ENCODE results near the gene SYMPK. TPM values are rescaled to one million over a fixed set of nuclear protein-coding genes. Genes with fewer than 3 reads are reported as not detected.

SYMPK gene
- total RNA-seq (10 to 100 TPM; 24.8 to 61.9 (median 52.2) TPM), polyA plus RNA-seq (10 to 100 TPM; 37.7 to 41.9 TPM)
- long read RNA-seq, donor 1, full-length matches to known transcripts, result 7 of 46 reads
- long read RNA-seq, donor 1, partial matches to known transcripts, result 17 of 46 reads
- long read RNA-seq, donor 1, other reads (novel, unspliced or antisense), result 22 of 46 reads
- long read RNA-seq, donor 2, full-length matches to known transcripts, result 16 of 25 reads
- long read RNA-seq, donor 2, partial matches to known transcripts, result 9 of 25 reads
- long read RNA-seq, donor 2, other reads (novel, unspliced or antisense), result 0 of 25 reads
- long read RNA-seq, donor 3, full-length matches to known transcripts, result 15 of 50 reads
- long read RNA-seq, donor 3, partial matches to known transcripts, result 19 of 50 reads
- long read RNA-seq, donor 3, other reads (novel, unspliced or antisense), result 16 of 50 reads

GRCh38 chr19:45862564-45863334 is at the start of gene SYMPK:
Gene SYMPK, minus strand, starts transcription at chr19:45863147. Its CDS starts 8,652 bp downstream, at chr19:45854495.
- TF ChIP-seq, protein P1, sequence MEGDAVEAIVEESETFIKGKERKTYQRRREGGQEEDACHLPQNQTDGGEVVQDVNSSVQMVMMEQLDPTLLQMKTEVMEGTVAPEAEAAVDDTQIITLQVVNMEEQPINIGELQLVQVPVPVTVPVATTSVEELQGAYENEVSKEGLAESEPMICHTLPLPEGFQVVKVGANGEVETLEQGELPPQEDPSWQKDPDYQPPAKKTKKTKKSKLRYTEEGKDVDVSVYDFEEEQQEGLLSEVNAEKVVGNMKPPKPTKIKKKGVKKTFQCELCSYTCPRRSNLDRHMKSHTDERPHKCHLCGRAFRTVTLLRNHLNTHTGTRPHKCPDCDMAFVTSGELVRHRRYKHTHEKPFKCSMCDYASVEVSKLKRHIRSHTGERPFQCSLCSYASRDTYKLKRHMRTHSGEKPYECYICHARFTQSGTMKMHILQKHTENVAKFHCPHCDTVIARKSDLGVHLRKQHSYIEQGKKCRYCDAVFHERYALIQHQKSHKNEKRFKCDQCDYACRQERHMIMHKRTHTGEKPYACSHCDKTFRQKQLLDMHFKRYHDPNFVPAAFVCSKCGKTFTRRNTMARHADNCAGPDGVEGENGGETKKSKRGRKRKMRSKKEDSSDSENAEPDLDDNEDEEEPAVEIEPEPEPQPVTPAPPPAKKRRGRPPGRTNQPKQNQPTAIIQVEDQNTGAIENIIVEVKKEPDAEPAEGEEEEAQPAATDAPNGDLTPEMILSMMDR (IDR thresholded peaks at IDR 0.05), result no peak
- TF ChIP-seq POLR2A (IDR thresholded peaks at IDR 0.05), result peak; percentile 51
- DNase-seq, result peak; percentile 98 to 99 (median 98)
- intact Hi-C loops (cut with DNase I), result no loop called here
- WGBS, 3 donors, result 0% methylated on average over 65 of the region's 65 CpGs
- peak within 1 kb of the TSS; percentile 97 for H3K4me3 ChIP-seq
- peaks cover 4% of the 10 kb centered on the region for H3K4me1 ChIP-seq (ENCODE audit: insufficient read depth)
- H3K27me3 ChIP-seq, result peaks cover 7% of the 10 kb centered on the region
- peak within 1 kb of the TSS; percentile 64 to 68 for H3K27ac ChIP-seq
- H3K36me3 ChIP-seq, result no peaks in the 10 kb centered on the region
- no peaks in the 10 kb centered on the region for H3K9me3 ChIP-seq

DNA sequence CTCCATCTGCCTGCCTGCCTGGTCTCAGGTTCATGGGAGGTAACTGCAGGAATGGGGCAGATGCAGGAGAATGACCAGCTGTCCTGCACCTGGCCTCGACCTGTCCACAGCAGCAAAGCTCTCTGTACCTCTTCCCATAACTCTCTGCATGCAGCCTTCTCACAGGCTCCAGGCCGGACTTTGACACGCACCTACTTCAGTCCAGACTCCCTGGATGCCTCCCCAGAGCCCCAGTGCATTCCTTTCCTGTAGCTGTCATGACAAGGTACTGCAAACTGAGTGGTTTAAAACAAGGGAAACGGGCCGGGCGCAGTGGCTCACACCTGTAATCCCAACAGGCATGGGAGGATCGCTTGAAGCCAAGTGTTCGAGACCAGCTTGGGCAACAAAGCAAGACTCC is 48.3 kb upstream of the SYMPK start:
- Histone ChIP-seq H3K27ac (no peak overlapping the region), H3K4me1 (ENCODE audit: insufficient read depth) (no peaks in the 10 kb centered on the region), H3K4me3 (no peak overlapping the region), H3K36me3 (no peaks in the 10 kb centered on the region), H3K27me3 (no peaks in the 10 kb centered on the region), H3K9me3 (no peaks in the 10 kb centered on the region)
- TF ChIP-seq, protein P1 (IDR thresholded peaks at IDR 0.05), result no peak
- TF ChIP-seq EP300 (IDR thresholded peaks at IDR 0.05) (no peak), POLR2A (IDR thresholded peaks at IDR 0.05) (no peak)
- intact Hi-C loops (cut with DNase I), result loop anchor here in 1 of 4 donors (10.0 kb wide), 1 partner anchor 94 kb away; no protein-coding TSS in a partner anchor
- no peak for DNase-seq
- 51 to 66% (median 52%) methylated on average over 8 of the region's 8 CpGs for WGBS, 3 donors

DNA sequence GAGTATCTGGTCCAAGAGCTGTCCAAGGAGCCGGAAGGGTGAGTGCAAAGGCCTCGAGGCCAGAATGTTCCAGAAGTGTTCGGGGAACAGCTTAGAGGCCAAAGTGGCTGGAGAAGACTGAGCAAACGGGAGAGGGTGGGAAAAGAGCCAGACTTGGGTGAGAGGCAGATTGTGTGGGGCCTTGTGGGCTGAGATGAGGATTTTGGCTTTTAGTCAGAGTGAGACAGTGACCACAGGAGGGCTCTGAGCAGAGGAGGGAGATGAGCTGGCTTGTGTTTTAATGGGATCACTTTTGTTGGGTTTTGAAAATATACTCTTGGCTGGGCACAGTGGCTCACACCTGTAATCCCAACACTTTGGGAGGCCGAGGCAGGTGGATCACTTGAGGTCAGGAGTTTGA is 46.0 kb upstream of the SYMPK start:
- no peaks in the 10 kb centered on the region for H3K36me3 ChIP-seq
- 59 to 67% (median 64%) methylated on average over 5 of the region's 5 CpGs for WGBS, 3 donors
- no peaks in the 10 kb centered on the region for H3K4me1 ChIP-seq (ENCODE audit: insufficient read depth)
- intact Hi-C loops (cut with DNase I), result no loop called here
- DNase-seq, result no peak
- no peaks in the 10 kb centered on the region for H3K27me3 ChIP-seq
- no peak overlapping the region for H3K27ac ChIP-seq
- H3K4me3 ChIP-seq, result no peak overlapping the region
- H3K9me3 ChIP-seq, result no peaks in the 10 kb centered on the region
- no peak for TF ChIP-seq EP300 (IDR thresholded peaks at IDR 0.05)
- TF ChIP-seq, protein P1 (IDR thresholded peaks at IDR 0.05), result no peak
- TF ChIP-seq POLR2A (IDR thresholded peaks at IDR 0.05), result no peak

DNA sequence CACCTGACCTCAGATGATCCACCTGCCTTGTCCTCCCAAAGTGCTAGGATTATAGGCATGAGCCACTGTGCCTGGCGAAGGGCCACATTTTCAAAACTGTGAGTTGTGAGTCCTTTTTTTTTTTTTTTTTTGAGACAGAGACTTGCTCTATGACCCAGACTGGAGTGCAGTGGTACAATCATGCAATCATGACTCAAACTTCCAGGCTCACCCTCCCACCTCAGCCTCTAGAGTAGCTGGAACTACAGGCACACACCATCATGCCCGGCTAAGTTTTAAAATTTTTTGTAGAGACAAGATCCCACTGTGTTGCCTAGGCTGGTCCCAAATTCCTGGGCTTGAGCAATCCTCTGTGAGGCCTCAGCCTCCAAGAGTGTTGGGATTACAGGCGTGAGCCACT is 43.3 kb upstream of the SYMPK start:
- no peak overlapping the region for H3K4me3 ChIP-seq
- H3K27me3 ChIP-seq, result no peaks in the 10 kb centered on the region
- H3K9me3 ChIP-seq, result no peaks in the 10 kb centered on the region
- DNase-seq, result no peak
- no peaks in the 10 kb centered on the region for H3K36me3 ChIP-seq
- H3K27ac ChIP-seq, result no peak overlapping the region
- intact Hi-C loops (cut with DNase I), result no loop called here
- 84 to 89% (median 87%) methylated on average over 3 of the region's 3 CpGs for WGBS, 3 donors
- TF ChIP-seq, protein P1 (IDR thresholded peaks at IDR 0.05), result no peak
- no peak for TF ChIP-seq POLR2A (IDR thresholded peaks at IDR 0.05)
- no peak for TF ChIP-seq EP300 (IDR thresholded peaks at IDR 0.05)
- H3K4me1 ChIP-seq (ENCODE audit: insufficient read depth), result no peaks in the 10 kb centered on the region

Data from ovary (tissue), 10 donors.